Heart right ventricle (tissue), 16 donors: ENCODE data around the gene SYNM. TPM values are rescaled to one million over a fixed set of nuclear protein-coding genes. Genes with fewer than 3 reads are reported as not detected.
A peak's percentile ranks its signal among the peaks of the same experiment; 100 is the strongest.

ENCODE experiments used
- ATAC-seq, 8 donors: fragments of 200-7000 bp; cut with Tn5 transposase; one replicate each; pipeline ENCODE4 v1.9.1; 2020; ENCODE audit warnings: mild to moderate bottlenecking in 8 of 8, moderate library complexity in 8 of 8, moderate number of reproducible peaks in 1 of 8
- DNase-seq, 2 donors: peaks; one replicate each; pipeline ENCODE4 v3.0.0-alpha.2; 2020
- H3K27ac ChIP-seq, 10 donors: fragments of 200-600 bp; sonication (generic) in 2 of 10; one replicate each; pipeline versions ENCODE4 v1.5.0 to v1.8.0; 2020 to 2022; ENCODE audit warnings: mild to moderate bottlenecking in 3 of 10
- H3K27me3 ChIP-seq, 7 donors: fragments of 200-600 bp; one replicate each; pipeline ENCODE4 v1.8.0; 2021 to 2022; ENCODE audit warnings: mild to moderate bottlenecking in 2 of 7
- H3K36me3 ChIP-seq, 9 donors: fragments of 200-600 bp; sonication (generic) in 1 of 9; one replicate each; pipeline versions ENCODE4 v1.5.0 to v1.8.0; 2020 to 2022; ENCODE audit warnings: mild to moderate bottlenecking in 2 of 9
- H3K4me1 ChIP-seq, 9 donors: fragments of 200-600 bp; sonication (generic) in 1 of 9; one replicate each; pipeline versions ENCODE4 v1.5.0 to v1.8.0; 2020 to 2022; ENCODE audit warnings: mild to moderate bottlenecking in 4 of 9
- H3K4me3 ChIP-seq, 10 donors: fragments of 200-600 bp; sonication (generic) in 2 of 10; one replicate each; pipeline versions ENCODE4 v1.5.0 to v1.8.0; 2020 to 2022; ENCODE audit warnings: mild to moderate bottlenecking in 7 of 10, moderate library complexity in 2 of 10
- H3K9me3 ChIP-seq, 11 donors: fragments of 200-600 bp in 10 of 11; sonication (generic) in 2 of 11; one replicate each; pipeline versions ENCODE4 v1.5.0 to v1.8.0; 2013 to 2022; ENCODE audit warnings: mild to moderate bottlenecking in 2 of 11, control low read depth in 1 of 11, moderate library complexity in 1 of 11
- CTCF ChIP-seq, 9 donors: fragments of 200-600 bp; sonication (generic) in 2 of 9; IDR thresholded peaks; one replicate each; pipeline versions ENCODE4 v1.5.0 to v1.8.0; 2021 to 2022; ENCODE audit warnings: antibody characterized with exemption in 9 of 9, mild to moderate bottlenecking in 5 of 9, moderate library complexity in 1 of 9
- WGBS, 2 donors: extraction: QIAGEN DNeasy Blood & Tissue Kit; methylation state at CpG; one replicate each; pipeline ENCODE4 v1.1.7; 2013; ENCODE audit warnings: inconsistent platforms in 1 of 2; 5-methylcytosine and 5-hydroxymethylcytosine counted together
- intact Hi-C, 10 donors: fragments of 100-400 bp; cut with DNase I; formaldehyde crosslinking; loops; one replicate each; pipeline versions ENCODE4 v1.11.1 to v1.14.2; 2022
- polyA plus RNA-seq, 2 donors: library from polyadenylated mRNA; stranded (reverse); fragments of 200-250 nt; gene quantifications; one replicate each; pipeline ENCODE4 v1.2.3, GENCODE V29; 2013
- total RNA-seq, 10 donors: library from RNA; stranded (reverse); fragmentation: NEBNext Ultra II Directional in 3 of 10; extraction: Animal tissue kit (Norgen Biotek cat#: 25700) in 3 of 10; gene quantifications; one replicate each; pipeline versions ENCODE4 v1.2.1 to v1.2.4, GENCODE V29; 2021 to 2023
- donor health status: Arrhythmogenic right ventricular cardiomyopathy.
- donor health status: ischemic (EF 13 %, LVEDD 7.1; RV severe dilation, severe dysfunction).
- donor health status: healthy with polysubstance abuse.
- donor health status: DM: no; HTN: yes; CAD: no.
- donor health status: DM: no; HTN: no; CAD: no.
- donor health status: ischemic (EF 25% LVEDD 6.9; RV normal size, moderate dysfunction).
- donor health status: ischemic (EF 25% LVEDD 5.7; RV mildly dilated, moderate dysfunction).
- donor health status: healthy.
- donor health status: DM: yes; HTN: yes; CAD: no.
- donor health status: Ischemic cardiomyopathy.
- donor health status: ischemic (EF 35%, LVEDD 5.7; RV mildly dilated, moderate dysfunction).
- donor health status: nonischemic (EF 11% LVEDD 7.7; RV severe dilation, severe dysfunction).
- donor health status: DM: yes; HTN: yes; CAD: no.
- donor health status: PGD.
- donor health status: ischemic (EF 29% LVEDD 5.4; RV normal size, mild dysfunction).
- donor health status: nonischemic (EF 23%, LVEDD 6.1; RV moderate dilation, normal function).

The SYNM gene
- total and polyA plus RNA-seq, 12 donors = 59.4 to 456 (median 350) TPM

- no peak for DNase-seq
- Histone ChIP-seq H3K4me1 (peaks cover 4 to 58% (median 31%) of the 10 kb centered on the region in 9 donors), H3K36me3 (peaks cover 0 to 16% (median 0%) of the 10 kb centered on the region in 9 donors), H3K4me3 (no peak overlapping the region), H3K27me3 (no peaks in the 10 kb centered on the region), H3K27ac (peak overlapping the region in 9 of 10 donors; percentile 67 to 86 (median 76)), H3K9me3 (no peaks in the 10 kb centered on the region)
- peak in 4 of 8 donors; percentile 28 to 54 (median 32) for ATAC-seq
- TF ChIP-seq CTCF (IDR thresholded peaks at IDR 0.05) = no peak
- 68 to 71% methylated on average over 3 of the region's 3 CpGs for WGBS, 2 donors
- intact Hi-C loops = loop anchor here in 2 of 10 donors (1.0 to 2.0 kb wide), 2 partner anchors 30 to 74 kb away; no protein-coding TSS in a partner anchor
Observed at GRCh38 chr15:99180086-99180963, 75.4 kb downstream of the SYNM start.

- TF ChIP-seq CTCF (IDR thresholded peaks at IDR 0.05) = no peak
- no peaks in the 10 kb centered on the region for H3K9me3 ChIP-seq
- ATAC-seq (no peak), DNase-seq (no peak)
- 97 to 99% methylated on average over 2 of the region's 2 CpGs for WGBS, 2 donors
- H3K4me1 ChIP-seq = peaks cover 3 to 52% (median 31%) of the 10 kb centered on the region in 9 donors
- peak overlapping the region in 9 of 10 donors; percentile 67 to 86 (median 76) for H3K27ac ChIP-seq
- H3K4me3 ChIP-seq = no peak overlapping the region
- no peaks in the 10 kb centered on the region for H3K27me3 ChIP-seq
- peaks cover 0 to 19% (median 0%) of the 10 kb centered on the region in 9 donors for H3K36me3 ChIP-seq
- intact Hi-C loops = loop anchor here in 2 of 10 donors (1.0 to 2.0 kb wide), 2 partner anchors 29 to 74 kb away; no protein-coding TSS in a partner anchor
Observed at GRCh38 chr15:99180964-99181306, 76.1 kb downstream of the SYNM start.

GRCh38 chr15:99181545-99181971, 76.7 kb downstream of the SYNM start:
- Histone ChIP-seq H3K27ac (peak overlapping the region; percentile 38 to 86 (median 76)), H3K27me3 (no peaks in the 10 kb centered on the region), H3K4me1 (peaks cover 0 to 48% (median 26%) of the 10 kb centered on the region in 9 donors), H3K36me3 (peaks cover 0 to 19% (median 0%) of the 10 kb centered on the region in 9 donors), H3K9me3 (no peaks in the 10 kb centered on the region), H3K4me3 (peak overlapping the region in 1 of 10 donors; percentile 5)
- TF ChIP-seq CTCF (IDR thresholded peaks at IDR 0.05) = no peak
- peak; percentile 42 to 64 for DNase-seq
- intact Hi-C loops = loop anchor here in 1 of 10 donors (2.0 kb wide), 1 partner anchor 75 kb away; no protein-coding TSS in a partner anchor
- 4 to 14% methylated on average over 4 of the region's 4 CpGs for WGBS, 2 donors
- peak; percentile 69 to 91 (median 83) for ATAC-seq

GRCh38 chr15:99182791-99183190, 77.9 kb downstream of the SYNM start:
- WGBS, 2 donors = 69 to 86% methylated on average over 1 of the region's 1 CpG
- intact Hi-C loops = no loop called here
- DNase-seq (no peak), ATAC-seq (no peak)
- peaks cover 0 to 42% (median 26%) of the 10 kb centered on the region in 9 donors for H3K4me1 ChIP-seq
- no peak overlapping the region for H3K4me3 ChIP-seq
- H3K36me3 ChIP-seq = peaks cover 0 to 19% (median 0%) of the 10 kb centered on the region in 9 donors
- H3K27me3 ChIP-seq = no peaks in the 10 kb centered on the region
- peak overlapping the region in 1 of 10 donors; percentile 84 for H3K27ac ChIP-seq
- no peak for TF ChIP-seq CTCF (IDR thresholded peaks at IDR 0.05)
- no peaks in the 10 kb centered on the region for H3K9me3 ChIP-seq

Other genes with a start within 250 kb of the SYNM start
- gene PGPEP1L, start 97.3 kb upstream of the SYNM start, total RNA-seq = 1 to 10 TPM in 7 of 10 donors, under 1 TPM in 3; 0.52 to 5.6 (median 1.3) TPM
- gene PGPEP1L, start 97.3 kb upstream of the SYNM start, polyA plus RNA-seq = 1 to 10 TPM in 1 of 2 donors, under 1 TPM in 1; 0.22 to 4.2 TPM
- gene TTC23, start 144.5 kb downstream of the SYNM start, total RNA-seq = 10 to 100 TPM in 7 of 10 donors, 1 to 10 TPM in 3; 7.3 to 16.9 (median 11.8) TPM
- 1 to 10 TPM; 6.0 to 8.1 TPM for gene TTC23, start 144.5 kb downstream of the SYNM start, polyA plus RNA-seq
- gene LRRC28, start 146.4 kb downstream of the SYNM start, total RNA-seq = 10 to 100 TPM; 18.5 to 31.9 (median 23.3) TPM
- 10 to 100 TPM in 1 of 2 donors, 1 to 10 TPM in 1; 3.0 to 11.4 TPM for gene LRRC28, start 146.4 kb downstream of the SYNM start, polyA plus RNA-seq